KG1 (cell line): ENCODE results near the gene HBB.

ENCODE experiments used
- DNase-seq: peaks from one replicate; lab custom pipeline; 2025; lab: John Stamatoyannopoulos, UW

The HBB gene

DNA sequence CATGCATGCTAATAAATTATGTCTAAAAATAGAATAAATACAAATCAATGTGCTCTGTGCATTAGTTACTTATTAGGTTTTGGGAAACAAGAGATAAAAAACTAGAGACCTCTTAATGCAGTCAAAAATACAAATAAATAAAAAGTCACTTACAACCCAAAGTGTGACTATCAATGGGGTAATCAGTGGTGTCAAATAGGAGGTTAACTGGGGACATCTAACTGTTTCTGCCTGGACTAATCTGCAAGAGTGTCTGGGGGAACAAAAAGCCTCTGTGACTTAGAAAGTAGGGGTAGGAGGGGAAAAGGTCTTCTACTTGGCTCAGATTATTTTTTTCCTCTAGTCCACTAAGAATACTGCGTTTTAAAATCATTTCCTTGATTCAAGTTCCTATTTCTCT, 810 bp upstream of the HBB start:
- DNase-seq = no peak

DNA sequence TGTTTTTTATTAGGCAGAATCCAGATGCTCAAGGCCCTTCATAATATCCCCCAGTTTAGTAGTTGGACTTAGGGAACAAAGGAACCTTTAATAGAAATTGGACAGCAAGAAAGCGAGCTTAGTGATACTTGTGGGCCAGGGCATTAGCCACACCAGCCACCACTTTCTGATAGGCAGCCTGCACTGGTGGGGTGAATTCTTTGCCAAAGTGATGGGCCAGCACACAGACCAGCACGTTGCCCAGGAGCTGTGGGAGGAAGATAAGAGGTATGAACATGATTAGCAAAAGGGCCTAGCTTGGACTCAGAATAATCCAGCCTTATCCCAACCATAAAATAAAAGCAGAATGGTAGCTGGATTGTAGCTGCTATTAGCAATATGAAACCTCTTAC, 1.4 kb downstream of the HBB start:
- no peak for DNase-seq

DNA sequence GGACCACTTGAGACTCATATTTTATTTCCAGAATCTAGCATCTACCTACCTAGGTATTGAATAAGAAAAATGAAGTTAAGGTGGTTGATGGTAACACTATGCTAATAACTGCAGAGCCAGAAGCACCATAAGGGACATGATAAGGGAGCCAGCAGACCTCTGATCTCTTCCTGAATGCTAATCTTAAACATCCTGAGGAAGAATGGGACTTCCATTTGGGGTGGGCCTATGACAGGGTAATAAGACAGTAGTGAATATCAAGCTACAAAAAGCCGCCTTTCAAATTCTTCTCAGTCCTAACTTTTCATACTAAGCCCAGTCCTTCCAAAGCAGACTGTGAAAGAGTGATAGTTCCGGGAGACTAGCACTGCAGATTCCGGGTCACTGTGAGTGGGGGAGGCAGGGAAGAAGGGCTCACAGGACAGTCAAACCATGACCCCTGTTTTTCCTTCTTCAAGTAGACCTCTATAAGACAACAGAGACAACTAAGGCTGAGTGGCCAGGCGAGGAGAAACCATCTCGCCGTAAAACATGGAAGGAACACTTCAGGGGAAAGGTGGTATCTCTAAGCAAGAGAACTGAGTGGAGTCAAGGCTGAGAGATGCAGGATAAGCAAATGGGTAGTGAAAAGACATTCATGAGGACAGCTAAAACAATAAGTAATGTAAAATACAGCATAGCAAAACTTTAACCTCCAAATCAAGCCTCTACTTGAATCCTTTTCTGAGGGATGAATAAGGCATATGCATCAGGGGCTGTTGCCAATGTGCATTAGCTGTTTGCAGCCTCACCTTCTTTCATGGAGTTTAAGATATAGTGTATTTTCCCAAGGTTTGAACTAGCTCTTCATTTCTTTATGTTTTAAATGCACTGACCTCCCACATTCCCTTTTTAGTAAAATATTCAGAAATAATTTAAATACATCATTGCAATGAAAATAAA, 2.1 kb downstream of the HBB start:
- DNase-seq = no peak

DNA sequence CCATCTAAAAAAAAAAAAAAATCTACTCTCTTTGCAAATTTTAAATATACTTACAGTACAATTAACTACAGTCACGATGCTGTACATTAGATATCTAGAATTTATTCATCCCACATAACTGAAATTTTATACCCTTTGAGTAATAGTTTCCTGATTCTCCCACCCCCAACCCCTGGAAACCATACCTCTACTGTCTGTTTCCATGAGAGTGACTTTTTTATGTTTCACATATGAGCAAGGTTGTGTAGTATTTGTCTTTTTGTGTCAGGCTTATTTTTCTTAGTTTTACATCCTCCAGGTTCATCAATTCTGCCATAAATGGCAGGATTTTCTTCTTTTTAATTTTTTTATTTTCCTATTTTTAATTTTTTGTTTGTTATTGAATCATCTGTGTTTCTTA, 3.2 kb downstream of the HBB start:
- DNase-seq = no peak

DNA sequence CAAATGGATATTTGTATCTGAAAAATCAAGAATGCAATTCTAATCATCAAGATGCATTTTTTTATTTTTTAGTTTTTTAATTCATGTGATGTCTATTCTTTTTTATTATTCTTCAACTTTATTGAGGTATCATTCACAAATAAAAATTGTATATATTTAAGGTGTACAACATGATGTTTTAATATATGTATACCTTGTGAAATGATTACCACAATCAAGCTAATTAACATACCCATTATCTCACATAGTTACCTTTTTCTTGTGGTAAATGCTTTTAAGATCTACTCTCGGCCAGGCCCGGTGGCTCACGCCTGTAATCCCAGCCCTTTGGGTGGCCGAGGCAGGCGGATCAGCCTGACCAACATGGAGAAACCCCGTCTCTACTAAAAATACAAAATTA, 3.7 kb downstream of the HBB start:
- no peak for DNase-seq

DNA sequence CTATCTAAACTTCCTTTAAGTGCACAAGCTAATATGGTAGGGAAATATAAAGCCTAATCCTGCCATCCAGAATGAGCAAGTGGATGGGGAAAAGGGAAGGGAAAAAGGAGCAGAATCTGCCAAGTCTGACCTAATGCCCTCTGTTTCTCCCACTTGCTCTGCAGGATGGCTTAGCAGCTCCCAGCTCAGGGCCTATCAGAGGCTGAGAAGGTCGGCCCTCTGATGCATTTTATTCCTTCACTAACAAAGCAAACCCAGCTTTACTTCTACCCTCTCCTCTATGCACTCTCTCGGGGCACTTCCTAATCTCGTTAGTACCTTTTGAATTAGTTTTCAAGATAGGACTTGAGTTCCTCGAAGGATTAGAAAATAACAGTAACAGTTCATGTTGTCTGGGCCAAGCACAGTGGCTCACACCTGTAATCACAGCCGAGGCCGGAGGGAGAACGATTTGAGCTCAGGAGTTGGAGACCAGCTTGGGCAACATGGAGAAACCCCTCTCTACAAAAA, 16.4 kb downstream of the HBB start:
- DNase-seq = no peak

DNA sequence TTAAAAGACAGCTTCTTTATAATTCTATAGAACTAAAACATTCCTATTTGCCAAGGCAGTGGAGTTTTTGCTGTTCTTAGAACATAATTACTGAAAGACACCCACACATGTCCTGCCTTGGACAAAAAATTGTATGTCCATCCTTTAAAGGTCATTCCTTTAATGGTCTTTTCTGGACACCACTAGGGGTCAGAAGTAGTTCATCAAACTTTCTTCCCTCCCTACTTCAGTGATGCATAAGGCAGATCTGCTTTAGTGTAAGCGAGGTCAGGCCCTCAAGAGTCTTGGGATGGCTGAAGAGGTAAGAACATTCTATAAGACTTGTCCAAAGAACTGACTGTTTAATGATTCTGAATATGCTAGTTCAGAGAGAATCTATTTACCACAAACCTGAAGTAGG, 22.1 kb downstream of the HBB start:
- no peak for DNase-seq

DNA sequence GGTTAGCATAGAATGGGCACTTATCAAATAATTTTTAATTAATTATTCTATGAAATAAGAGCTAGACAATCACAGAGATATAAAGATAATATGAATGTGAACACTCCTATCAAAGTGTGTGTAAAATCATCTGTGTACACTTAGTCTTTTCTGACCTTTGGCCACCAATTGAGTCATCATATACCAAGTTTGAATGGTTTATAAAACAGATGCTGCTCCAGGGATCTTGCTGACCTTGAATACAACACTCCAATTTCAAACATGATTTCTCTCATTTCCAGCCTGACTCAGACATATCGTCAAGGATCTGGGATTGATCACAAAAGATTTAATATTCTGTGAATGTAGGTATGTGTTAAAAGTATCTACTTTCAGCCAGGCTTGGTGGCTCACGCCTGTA, 23.5 kb downstream of the HBB start:
- DNase-seq = no peak

DNA sequence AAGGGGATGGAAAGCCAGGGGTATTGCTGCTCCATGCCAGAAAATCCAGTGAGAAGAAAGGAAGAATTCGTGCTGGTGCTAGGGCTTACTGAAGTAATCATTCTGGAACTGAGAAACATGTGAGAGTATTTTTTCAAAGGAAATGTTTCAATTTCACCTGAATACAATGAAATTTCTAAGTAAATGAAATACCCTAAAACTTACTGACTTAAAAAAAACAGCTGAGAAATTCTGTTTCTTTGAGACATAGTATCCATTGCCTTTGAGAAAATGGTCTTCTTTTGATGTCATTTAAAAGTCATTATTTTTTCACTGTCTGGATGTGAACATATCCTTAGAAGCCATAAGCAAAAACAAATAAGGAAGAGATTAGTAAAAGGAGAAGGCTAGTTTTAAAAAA, 26.3 kb downstream of the HBB start, which contains the start of gene OR51V1:
Gene OR51V1 (minus strand): TSS at position 101 of the 400 bp plus-strand sequence. CDS start 0 bp downstream, at position 101.
- DNase-seq = no peak

DNA sequence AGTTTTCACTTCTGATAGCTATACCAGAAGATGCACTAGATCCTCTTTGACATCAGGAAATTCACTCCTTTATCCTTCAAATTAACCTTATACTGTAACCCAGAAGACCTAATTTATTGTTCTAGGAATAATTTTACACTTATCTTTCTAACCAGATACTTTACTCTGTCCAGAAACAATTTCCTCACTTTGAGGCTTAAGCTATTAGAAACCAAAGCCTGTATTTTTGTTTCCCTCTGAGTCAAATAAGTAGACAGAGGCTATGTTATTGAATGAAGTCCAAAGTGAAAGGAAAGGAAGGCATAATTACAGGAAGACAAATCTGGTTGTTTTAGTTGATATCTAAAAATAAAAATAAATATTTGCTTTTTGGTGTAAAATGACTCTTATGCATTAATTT, 28.6 kb downstream of the HBB start:
- no peak for DNase-seq

DNA sequence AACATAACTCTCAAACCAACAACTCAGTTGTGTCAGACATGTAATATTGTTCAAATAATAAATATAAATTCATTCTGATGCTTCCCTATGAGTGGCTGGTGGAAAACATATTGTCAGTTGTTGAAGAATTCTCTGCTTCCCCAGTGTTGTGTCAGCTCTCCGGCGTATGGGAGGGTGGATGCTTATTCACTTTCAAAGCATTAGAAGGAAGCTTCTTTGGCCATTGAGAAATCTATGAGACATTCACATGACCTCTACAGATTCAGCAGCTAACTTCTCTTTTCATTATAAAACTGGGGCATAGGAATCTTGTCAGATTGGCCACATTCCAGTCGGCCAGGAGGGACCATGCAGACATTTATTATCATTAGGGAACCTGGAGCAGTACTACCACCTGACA, 29.3 kb downstream of the HBB start:
- no peak for DNase-seq

DNA sequence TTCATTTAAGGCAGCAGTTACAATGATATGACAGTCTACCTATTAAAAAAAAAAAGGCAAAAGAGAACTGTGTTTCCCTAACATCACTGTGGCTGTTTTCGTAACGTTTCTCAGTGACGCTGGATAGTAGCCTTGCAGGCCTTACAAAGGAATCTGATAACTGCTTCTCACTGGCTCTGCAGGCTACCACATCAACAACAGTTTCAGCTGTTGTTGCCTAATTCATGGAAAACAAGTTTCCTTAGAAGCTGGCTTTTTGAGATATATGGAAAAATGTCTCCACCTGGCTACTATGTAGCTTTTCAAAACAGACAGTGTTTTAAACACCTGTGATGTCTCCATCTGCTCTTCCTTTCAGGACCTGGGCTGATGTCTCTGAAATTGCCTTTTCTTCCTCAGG, 30.1 kb downstream of the HBB start:
- DNase-seq = no peak

DNA sequence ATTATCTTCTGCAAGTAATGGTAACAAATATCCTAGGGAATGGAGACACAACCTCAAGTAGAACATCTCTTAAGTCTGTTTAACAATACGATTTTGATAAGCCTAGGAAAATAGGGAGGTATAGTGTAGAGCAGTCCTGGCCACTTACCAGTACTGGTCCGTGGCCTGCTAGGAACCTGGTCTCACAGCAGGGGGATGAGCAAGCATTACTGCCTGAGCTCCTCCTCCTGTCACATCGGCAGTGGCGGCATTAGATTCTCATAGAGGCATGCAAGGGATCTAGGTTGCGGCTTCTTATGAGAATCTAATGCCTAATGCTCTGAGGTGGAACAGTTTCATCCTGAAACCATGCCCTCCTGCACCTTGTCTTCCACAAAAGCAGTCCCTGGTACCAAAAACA, 30.8 kb downstream of the HBB start:
- DNase-seq = no peak

DNA sequence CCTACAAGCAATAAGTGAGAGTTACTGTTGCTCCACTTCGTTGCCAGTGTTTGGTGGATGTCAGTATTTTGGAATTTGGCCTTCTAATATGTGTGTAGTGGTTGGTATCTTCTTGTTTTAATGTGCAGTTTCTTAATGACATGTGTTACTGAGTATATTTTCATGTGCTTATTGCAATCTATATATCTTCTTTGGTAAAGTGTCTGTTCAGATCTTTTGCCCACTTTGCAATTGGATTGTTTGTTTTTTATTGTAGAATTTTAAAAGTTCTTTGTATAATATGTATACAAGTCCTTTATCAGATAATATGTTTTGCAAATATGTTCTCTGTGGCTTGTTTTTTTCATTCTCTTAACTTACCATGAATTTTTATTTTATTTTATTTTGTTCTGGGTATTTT, 34.1 kb downstream of the HBB start:
- no peak for DNase-seq

DNA sequence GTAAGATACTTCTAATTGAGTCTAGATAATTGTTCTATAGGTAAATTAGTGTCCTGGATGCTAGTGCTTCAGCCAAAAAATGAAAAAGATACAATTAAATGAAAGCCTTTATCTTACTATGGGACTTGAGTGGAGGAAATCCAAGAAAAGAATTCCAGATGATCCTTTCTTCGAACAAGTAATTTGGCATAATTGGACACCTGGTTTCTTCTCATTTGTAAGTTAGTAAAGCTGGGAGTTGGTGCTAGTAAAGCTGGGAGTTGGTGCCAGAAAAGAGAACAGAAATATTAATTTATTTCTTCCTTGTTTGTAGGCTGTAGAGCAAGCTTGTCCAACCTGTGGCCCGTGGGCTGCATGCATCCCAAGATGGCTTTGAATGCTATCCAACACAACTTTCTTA, 38.7 kb downstream of the HBB start:
- no peak for DNase-seq

DNA sequence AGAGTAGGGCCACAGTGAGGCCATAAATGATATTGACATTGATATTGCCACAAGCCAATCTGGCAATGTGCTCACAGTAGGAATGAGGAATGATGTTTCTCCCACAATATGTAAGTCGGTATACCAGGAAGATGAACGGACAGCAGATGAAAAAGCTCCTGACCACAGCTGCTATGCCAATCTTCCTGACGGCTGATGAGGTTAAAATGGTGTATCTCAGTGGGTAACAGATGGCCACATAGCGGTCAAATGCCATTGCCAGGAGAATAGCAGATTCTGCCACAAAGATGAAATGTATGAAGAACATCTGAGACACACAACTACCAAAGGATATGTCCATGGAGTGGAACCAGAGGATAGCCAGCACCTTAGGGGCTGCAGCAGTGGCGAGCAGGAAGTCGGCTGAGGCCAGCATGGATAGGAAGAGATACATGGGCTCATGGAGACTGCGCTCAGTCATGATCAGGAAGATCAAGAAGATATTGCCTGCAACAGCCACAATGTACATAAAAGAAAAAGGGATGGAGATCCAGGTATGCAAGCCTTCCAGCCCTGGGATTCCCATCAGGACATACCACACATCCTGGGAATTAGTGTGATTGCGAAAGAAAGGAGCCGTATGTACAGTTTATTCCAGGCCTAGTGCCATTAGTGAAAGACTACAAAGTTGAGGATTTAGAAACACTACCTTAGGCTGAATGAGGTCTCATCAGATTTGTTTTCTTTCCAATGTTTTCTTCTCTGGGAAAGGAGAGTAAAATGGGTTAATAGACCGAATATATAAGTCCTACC, 48.6 kb downstream of the HBB start:
- DNase-seq = no peak
